Left lobe of liver (tissue), 2 donors: ENCODE data around the gene KPNA6. TPM values are rescaled to one million over a fixed set of nuclear protein-coding genes. Genes with fewer than 3 reads are reported as not detected.
"Not testable (repeated sequence)": the region's sequence is repeated elsewhere in the genome, so short reads cannot be mapped to it uniquely, and the experiment has no call there.

Experiments used
- ATAC-seq: fragments of 200-7000 bp; cut with Tn5 transposase; one replicate; pipeline ENCODE4 v1.9.1; 2020; ENCODE audit warnings: mild to moderate bottlenecking, moderate library complexity
- DNase-seq: peaks from one replicate; pipeline ENCODE4 v3.0.0-alpha.2; 2020; ENCODE audit warnings: low spot score
- total RNA-seq: library from RNA; stranded (reverse); gene quantifications from one replicate; pipeline ENCODE4 v1.2.1, GENCODE V29; 2021
- donor health status: DM: no; HTN: no; CAD: no; lungs with moderate emphysema.
- donor health status: DM: no; HTN: yes; CAD: no.

KPNA6 gene
- total RNA-seq = 32.2 TPM

GRCh38 chr1:32107742-32108661, at the start of gene KPNA6:
KPNA6 (plus strand) TSS chr1:32108056; CDS start chr1:32108131, 75 bp downstream.
- ATAC-seq (peak; percentile 83), DNase-seq (peak; percentile 93)

GRCh38 chr1:32060914-32061313, 46.9 kb upstream of the KPNA6 start:
- DNase-seq = no peak
- ATAC-seq = no peak

GRCh38 chr1:32062867-32063230, 45.0 kb upstream of the KPNA6 start:
- no peak for ATAC-seq

DNA sequence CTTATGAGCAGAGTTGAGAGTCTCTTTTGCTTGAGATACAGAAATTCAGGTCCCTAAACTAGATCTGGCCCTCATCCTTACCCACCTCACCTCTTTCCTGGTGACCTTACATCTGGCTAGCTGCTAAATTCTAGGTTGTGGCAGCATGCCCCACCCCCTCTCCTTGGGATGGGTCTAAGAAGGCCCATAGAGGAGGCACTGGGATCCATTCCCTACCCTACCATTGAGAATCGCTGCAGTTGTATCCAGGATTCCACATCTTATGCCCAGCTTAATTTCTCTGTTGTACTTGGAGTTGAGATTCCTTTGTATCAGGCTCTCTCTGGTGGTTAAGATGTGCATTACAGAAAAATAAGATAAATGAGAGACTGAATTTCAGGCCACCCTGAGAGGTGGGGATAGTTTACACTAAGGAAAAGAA, 44.6 kb upstream of the KPNA6 start:
- peak; percentile 66 for ATAC-seq
- DNase-seq = no peak

More at GRCh38 chr1:32062867-32063230, 45.0 kb upstream of the KPNA6 start:
- DNase-seq = no peak

GRCh38 chr1:32065613-32066488, 42.0 kb upstream of the KPNA6 start:
- peak; percentile 49 for DNase-seq
- peak; percentile 62 for ATAC-seq

DNA sequence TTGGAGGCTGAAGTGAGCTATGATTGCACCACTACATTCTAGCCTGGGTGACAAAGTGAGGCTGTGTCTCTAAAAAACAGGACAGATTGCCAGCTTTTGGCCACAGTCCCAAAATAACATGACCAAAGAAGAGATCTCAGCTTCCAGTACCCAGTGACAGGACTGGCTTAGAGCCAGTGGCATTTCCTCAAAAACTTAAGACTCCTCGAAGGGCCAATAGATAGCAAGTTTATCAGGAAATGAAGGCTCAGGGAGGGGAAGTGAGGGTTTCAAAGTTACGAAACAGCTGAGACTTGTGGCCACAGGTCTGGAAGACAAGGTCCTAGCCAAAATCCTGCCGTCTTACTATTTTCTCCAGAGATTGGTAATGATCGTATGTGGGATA, 41.4 kb upstream of the KPNA6 start:
- ATAC-seq = peak; percentile 49
- peak; percentile 61 for DNase-seq

DNA sequence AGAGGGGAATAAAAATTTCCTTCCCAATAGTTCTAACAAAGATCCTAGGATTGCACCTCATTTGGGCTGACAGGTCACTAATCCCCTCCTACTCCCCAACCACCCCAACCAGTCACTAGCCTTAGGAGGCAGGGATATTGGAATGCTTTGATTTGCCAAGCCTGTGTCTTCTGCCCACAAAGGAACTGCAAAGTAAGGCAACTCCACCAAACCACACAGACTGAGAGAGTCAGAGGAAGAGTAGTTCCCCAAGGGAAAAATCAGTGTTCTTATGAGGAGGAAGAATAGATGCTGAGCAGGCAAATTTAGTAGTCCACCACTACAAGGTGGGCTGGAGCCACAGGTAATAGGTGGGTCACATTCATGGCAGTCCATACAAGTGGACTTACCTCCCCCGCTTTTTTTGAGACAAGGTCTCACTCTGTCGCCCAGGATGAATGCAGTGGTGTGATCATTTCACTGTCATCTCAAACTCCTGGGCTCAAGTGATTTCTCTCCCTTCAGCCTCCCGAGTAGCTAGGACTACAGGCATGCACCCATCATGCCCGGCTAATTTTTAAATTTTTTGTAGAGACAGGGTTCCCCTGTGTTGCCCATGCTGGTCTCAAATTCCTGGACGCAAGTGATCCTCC, 38.8 kb upstream of the KPNA6 start:
- no peak for DNase-seq
- no peak for ATAC-seq

DNA sequence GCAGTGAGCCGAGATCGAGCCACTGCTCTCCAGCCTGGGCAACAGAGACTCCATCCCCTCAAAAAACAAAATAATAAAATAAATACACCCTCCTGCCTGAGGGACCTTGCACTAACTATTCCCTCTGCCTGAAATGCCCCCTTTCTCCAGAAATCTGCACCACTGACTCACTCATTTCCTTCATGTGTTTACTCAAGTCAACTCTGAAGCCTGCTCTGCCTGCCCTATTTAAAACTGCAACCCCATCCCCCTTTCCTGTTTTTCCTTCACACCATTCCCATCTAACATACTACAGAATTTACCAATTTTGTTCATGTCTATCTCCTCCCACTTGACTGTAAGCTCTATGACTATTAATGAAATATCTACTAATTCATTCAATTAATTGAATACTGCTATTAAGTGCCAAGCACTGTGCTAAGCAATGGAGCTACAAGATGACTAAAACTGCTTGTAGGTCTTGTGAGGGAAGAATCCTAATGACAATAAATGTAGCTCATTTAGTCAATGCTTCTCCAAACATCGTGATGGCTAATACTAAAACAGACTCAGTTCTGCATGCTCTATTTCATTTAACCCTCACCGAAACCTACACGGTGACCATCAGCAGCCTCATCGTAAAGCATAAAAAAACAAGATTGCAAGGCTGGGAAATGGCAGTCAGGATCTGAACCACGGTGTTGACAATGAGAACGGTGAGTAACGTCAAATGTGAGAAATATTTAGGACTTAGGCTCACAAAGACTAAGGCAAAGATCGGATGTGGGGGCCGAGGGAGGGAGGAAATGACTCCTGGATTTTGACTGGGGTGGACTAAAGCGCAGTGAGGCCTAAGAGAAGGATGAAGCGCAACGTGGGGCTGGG, 35.9 kb upstream of the KPNA6 start:
- no peak for ATAC-seq
- no peak for DNase-seq

- ATAC-seq (peak; percentile 92), DNase-seq (peak; percentile 95)
Measured at GRCh38 chr1:32072622-32073298, 35.1 kb upstream of the KPNA6 start, which contains the start of gene TMEM39B. TMEM39B (plus strand) TSS chr1:32072939; CDS start chr1:32073048, 109 bp downstream.

DNA sequence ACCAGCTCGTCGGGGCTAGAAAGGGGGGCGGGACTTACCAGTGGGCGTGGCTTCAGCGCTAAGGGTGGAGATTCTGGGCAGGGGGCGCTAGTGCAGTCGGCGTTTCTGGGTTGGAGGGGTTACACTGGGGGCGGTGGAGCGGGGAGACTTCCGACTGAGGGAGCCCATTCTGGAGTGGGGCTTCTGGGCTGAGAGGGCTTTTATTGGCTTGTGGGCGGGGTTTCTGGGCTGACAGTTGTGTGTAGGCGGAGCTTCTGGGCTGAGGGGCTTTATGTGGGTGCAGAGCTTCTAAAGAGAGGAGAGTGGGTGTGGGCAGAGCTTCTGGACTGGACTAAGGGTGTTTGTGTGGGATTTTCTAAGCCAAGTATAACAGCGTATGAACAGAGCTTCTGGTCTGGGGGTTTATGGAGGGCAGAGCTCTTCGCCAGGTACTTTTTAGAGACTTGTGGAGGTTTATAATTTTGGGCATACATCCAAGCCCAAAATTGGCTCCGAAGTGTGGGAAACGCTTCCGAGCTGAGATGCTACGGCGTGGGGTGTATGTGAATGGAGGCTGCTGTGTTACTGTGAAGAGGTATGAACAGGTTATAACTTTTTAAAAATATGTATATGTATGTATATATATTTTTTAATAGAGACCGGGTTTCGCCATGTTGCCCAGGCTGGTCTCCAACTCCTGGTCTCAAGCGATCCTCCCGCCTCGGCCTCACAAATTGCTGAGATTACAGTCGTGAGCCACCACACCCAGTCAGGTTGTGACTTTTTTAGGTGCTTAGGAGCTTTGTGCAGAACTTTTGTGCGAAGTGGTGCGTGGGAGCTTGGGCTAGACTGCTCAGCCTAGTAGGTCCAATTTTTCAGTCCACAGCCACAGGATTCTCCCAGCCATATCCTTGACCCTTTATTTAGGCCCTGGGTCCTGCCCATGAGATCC, 34.3 kb upstream of the KPNA6 start:
- ATAC-seq = no peak

DNA sequence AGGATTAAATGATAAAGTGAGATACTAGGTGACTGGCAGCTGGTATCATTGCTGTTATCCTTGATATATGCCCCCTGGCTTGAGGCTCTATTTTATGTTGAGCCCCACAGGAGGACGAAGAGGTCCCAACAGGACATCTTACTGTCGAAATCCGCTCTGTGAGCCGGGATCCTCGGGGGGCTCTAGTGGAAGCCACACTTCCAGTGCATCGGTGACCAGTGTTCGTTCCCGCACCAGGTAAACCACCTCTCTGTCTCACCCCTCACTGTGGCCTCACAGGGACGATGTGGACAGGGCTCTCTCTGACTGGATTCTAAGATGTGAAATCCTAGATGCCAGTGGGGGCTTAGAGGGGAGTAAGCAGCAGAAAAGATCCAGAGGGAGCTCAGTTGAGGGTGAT, 33.0 kb upstream of the KPNA6 start:
- ATAC-seq = no peak
- no peak for DNase-seq

More for the DNA sequence above, 34.3 kb upstream of the KPNA6 start:
- no peak for DNase-seq

- ATAC-seq = no peak
Measured at GRCh38 chr1:32077451-32077850, 30.4 kb upstream of the KPNA6 start.

GRCh38 chr1:32082022-32082421, 25.8 kb upstream of the KPNA6 start:
- ATAC-seq (no peak), DNase-seq (no peak)

More at GRCh38 chr1:32077451-32077850, 30.4 kb upstream of the KPNA6 start:
- DNase-seq = no peak

- ATAC-seq, DNase-seq: not testable (repeated sequence)
Measured at GRCh38 chr1:32086381-32086780, 21.5 kb upstream of the KPNA6 start.

GRCh38 chr1:32091176-32091575, 16.7 kb upstream of the KPNA6 start:
- DNase-seq (no peak), ATAC-seq (no peak)

DNA sequence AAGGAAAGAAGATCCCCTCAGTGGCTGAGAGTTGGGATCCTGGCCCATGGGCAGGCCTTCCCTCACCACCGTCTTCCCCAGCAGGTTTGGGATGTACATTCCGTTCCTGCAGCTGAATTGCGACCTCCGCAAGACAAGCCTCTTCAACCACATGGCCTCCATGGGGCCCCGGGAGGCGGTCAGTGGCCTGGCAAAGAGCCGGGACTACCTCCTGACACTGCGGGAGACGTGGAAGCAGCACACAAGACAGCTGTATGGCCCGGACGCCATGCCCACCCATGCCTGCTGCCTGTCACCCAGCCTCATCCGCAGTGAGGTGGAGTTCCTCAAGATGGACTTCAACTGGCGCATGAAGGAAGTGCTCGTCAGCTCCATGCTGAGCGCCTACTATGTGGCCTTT, 16.3 kb upstream of the KPNA6 start:
- ATAC-seq = no peak
- DNase-seq = no peak

- DNase-seq (peak; percentile 93), ATAC-seq (peak; percentile 89)
Measured at GRCh38 chr1:32094746-32095521, 12.9 kb upstream of the KPNA6 start.

- DNase-seq = no peak
- no peak for ATAC-seq
Measured at GRCh38 chr1:32099426-32099825, 8.4 kb upstream of the KPNA6 start.
